ENCODE results near the gene SLC35G6.

GRCh38 chr17:7512824-7513540 is 31.7 kb downstream of the SLC35G6 start:
- TF ChIP-seq, protein P1, sequence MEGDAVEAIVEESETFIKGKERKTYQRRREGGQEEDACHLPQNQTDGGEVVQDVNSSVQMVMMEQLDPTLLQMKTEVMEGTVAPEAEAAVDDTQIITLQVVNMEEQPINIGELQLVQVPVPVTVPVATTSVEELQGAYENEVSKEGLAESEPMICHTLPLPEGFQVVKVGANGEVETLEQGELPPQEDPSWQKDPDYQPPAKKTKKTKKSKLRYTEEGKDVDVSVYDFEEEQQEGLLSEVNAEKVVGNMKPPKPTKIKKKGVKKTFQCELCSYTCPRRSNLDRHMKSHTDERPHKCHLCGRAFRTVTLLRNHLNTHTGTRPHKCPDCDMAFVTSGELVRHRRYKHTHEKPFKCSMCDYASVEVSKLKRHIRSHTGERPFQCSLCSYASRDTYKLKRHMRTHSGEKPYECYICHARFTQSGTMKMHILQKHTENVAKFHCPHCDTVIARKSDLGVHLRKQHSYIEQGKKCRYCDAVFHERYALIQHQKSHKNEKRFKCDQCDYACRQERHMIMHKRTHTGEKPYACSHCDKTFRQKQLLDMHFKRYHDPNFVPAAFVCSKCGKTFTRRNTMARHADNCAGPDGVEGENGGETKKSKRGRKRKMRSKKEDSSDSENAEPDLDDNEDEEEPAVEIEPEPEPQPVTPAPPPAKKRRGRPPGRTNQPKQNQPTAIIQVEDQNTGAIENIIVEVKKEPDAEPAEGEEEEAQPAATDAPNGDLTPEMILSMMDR (IDR thresholded peaks at IDR 0.05; ENCODE audit: borderline replicate concordance, extremely low read depth, low read length, poor library complexity, severe bottlenecking): no peak
- no peak for TF ChIP-seq EZH2 (IDR thresholded peaks at IDR 0.05; ENCODE audit: borderline replicate concordance, low read depth, low read length, severe bottlenecking)
